Activated CD4-positive, alpha-beta T cell treated with anti-CD3 and anti-CD28 coated beads, Interleukin-2, amount 50 U/mL, for 4 hours (primary cell): ENCODE results near the gene UQCR10.

Source experiments
- DNase-seq, 2 experiments: peaks; one replicate each; pipeline ENCODE4 v3.0.0-alpha.2; 2020

The UQCR10 gene

DNA sequence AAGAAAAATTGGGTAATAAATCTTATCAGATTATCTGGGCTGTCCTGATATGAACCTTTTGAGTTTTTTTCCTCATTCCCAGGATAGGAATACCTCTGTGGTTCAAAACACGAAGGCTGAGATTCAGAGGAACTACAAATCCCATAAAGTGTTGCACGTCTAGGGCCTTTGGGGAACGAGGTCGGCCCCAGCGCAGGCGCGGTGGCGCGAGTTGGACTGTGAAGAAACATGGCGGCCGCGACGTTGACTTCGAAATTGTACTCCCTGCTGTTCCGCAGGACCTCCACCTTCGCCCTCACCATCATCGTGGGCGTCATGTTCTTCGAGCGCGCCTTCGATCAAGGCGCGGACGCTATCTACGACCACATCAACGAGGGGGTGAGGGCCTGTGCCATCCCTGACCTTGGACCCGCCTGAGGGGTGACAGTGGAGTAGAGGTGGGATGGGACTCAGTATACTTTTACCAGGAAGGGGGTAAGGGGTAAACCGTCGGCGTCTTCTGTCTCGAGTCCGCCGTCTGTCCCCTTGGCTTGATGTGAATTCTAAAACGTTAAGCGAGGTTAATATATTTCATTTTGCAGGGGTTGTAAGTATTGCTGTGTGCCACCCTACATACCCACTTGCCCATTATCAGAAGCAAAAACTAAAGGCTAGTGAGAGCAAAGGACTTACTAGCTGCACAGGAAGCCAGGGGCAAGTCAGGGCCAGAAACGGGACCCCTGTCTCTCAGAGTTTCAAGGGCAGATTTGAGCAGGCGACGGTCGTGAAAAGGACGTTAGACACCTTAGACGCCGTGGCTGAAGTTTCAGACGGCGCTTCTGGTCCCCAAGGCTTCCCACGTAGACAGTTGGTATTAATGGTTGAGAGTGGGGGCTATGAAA lies at the start of gene UQCR10:
Gene UQCR10, plus strand, starts transcription at position 199 of the 881 bp plus-strand sequence. Its CDS starts 30 bp downstream, at position 229.
- DNase-seq = peak; percentile 90 to 92

DNA sequence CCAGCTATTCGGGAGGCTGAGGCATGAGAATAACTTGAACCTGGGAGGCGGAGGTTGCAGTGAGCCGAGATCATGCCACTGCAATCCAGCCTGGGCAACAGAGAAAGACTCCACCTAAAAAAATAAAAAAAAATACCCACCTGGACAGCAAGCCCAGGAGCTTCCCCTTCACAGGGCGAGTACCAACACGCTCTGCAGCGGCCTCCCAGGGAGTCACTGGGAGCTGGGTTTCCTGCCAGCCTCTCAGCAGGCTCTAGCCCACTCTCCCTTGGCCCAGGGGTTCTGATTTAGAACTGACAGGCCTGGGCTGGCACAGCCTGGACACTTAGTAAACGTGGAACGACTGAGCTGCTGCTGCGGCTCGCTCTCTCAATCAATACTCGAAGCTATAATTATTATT lies 49.4 kb upstream of the UQCR10 start:
- DNase-seq = no peak

DNA sequence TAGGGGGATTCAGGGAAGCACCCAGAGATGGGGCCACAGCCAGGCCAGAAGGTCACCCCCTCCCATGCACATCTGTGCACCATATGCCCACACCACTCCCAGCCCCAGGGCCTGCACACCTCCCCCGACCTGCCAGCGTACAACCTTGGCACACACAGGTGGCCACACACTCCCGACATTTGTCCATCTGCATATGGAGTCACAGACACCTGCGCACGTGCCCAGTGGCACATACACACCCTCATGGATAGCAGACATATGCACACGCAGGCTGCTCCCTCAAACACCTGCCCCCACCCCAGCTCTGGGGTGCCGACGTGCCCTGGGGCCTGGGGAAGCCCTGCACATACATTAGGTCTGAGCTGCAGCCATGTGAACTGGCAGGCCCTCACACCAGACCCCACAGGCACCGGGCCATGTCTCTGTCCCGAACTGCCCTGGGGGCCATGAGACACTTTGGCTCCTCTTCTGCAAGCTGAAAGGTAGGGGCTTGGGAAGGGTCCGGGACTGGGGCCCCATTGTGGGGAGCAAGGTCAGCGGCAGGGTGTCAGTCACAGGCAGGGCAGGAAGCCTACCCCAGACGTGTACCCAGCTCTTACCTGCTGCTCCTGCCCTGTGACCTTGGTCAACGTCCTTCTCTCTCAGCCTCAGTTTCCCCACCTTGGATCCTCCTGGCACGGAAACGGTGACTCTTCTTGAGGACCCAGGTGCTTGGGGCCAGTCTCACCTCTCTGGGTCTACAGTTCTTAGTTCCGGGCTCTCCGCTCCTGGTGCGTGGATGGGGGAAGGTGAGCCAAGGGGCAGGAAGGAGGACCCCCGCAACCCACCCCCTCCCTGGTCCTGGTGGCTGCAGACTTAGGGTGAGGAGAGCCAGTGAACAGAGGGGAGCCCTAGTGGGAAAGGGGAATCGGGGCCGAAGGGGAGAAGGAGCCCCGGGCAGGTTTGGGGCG lies 47.9 kb upstream of the UQCR10 start:
- DNase-seq = no peak

DNA sequence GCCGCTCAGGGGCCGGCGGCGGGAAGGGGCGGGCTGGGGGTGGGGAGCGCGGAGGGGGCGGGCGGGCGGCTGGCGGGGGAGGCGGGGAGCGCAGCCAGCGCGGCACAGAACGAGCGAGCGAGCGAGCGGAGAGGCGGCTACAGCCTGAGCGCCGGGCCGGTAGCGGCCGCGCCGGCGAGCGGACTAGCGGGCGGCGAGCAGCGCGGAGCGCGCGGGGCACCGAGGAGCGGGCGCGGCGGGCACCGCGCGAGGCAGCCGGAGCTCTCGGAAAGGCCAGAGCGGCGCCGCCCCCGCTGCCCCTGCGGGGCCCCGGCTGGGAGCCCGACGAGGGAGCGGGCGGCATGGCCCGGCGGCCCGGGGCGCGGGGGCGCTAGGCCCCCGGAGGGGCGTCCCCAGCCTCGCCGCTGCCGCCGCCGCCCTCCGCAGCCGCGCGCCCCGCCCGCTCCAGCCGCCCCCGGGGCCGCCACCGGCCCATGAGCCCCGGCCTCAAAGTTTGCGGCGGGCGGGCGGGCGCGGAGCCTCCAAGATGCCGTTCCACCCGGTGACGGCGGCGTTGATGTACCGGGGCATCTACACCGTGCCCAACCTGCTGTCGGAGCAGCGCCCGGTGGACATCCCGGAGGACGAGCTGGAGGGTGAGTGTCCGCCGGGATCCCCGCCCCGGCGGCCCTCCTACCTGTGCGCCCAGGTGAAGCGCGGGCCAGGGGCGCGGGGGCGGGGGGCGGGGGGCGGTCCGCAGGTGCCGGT lies 47.1 kb upstream of the UQCR10 start, which contains the start of gene CABP7:
Gene CABP7, plus strand, starts transcription at position 105 of the 747 bp plus-strand sequence. Its CDS starts 422 bp downstream, at position 527.
- no peak for DNase-seq

DNA sequence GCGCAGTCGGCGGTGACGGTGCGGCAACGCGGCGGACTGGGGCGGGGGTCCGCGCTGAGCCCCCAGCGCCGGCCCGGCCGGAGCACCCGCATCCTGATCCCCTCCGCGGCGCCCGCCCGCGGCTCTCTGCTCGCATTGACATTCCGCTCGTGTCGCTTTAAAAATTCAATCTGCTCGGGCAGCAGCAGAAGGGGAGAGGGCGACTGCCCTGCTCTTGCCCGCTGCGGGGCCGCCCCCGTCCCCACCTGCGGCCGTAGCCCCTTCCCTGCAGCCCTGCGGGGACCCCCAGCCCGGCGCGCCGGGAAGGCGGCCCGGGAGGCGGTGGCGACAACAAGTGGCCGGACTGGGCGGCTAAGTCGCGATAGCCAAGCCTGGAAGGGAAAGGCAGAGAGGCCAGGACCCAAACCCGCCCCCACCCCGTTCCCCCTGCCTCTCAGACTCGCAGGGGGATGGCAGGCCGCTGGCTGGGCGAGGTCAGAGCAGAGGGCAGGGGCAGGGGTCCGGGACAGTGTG lies 46.3 kb upstream of the UQCR10 start:
- DNase-seq = no peak

DNA sequence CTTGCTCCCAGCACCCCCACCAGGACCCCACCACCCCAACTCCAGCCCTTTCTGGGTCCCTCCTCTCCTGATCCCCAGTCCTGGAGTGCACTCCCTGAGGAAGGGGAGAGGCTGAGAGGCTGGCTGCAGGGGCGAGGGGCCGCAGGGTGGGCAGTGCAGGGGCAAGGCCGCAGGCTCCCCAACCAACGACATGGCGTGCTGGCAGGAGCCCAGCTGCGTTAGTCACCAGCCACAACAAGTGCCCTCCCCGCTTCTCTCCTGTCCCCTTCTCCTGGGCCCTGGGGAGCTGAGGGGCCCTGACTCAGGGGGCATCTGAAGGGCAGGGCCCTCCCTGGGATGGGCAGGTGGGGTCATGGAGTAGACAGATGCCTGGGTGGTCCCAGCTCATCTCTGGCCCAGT lies 45.0 kb upstream of the UQCR10 start:
- no peak for DNase-seq

DNA sequence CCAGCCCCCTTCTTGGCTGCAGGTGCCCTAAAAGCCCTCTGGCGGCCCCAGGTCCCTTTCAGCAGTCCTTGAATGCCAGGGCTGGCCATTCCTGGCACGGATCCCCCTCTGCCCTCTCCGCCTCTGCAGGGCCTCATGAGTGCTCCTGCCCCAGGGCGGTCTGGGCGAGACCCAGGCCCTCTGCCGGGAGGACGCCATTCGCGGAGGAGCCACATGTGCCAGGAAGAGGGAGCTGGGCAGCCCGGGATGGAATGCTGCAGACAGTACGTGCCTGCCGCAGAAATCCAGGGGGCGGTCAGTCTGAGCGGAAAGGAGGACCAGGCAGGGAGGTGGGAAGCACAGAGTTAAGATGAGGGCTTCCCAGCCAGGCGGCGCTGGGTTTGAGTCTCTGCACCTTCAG lies 44.6 kb upstream of the UQCR10 start:
- DNase-seq = no peak

DNA sequence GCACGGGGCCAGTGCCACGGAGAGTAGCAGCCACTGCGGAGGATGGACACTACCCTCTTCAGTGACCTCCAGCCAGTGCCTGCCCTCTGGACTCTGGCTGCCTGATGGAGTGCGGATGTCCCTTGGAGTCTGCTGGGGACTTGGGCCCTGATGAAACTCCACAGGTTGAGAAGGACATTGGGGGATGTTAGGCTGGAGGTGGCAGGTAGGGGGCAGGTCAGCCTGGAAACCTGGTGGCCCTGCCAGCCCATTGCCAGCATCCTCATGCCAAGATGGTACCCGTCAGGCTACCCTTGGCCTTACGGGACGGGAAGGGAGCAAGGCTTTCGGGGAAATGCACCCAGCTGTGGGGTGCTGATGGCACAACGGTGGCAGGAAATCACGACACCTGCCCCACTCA lies 43.4 kb upstream of the UQCR10 start:
- no peak for DNase-seq

DNA sequence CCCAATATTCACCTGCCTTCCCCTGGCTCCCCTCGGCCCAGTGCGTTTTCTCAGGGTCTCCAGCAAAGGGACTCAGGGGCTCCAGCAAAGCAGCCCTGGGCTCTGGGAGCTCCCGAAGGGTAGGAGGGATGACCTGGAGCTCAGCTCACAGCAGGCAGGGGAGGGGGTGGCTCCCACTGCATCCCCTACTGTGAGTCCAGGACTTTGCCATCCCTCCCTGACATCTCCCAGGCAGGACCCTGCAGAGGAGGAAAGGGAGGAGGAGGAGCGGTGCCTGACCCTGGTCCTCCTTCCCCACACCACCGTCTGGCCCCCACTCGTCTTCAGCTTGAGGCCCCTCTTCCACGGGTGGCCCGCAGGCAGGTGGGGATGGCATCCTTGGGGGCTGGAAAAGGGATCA lies 42.3 kb upstream of the UQCR10 start:
- DNase-seq = no peak

DNA sequence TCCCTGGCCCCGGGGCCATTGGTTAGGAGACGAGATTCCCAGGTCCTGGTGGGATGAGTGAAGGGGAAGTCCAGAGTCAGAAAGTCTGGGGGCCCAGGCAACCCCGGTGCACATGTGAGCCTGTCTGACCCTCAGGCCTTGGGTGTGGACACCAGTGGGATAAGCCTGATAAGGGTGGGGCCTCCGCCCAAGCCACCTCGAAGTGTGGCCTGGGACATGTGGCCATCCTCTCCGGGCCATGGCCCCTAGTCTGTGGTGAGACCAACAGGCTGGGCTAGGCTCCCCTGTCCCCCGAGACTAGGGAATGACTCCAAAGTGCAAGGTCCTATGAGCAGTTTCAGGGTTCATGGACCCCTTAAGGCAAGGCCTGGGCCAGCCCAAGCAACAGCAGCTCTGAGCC lies 41.1 kb upstream of the UQCR10 start:
- DNase-seq = no peak

DNA sequence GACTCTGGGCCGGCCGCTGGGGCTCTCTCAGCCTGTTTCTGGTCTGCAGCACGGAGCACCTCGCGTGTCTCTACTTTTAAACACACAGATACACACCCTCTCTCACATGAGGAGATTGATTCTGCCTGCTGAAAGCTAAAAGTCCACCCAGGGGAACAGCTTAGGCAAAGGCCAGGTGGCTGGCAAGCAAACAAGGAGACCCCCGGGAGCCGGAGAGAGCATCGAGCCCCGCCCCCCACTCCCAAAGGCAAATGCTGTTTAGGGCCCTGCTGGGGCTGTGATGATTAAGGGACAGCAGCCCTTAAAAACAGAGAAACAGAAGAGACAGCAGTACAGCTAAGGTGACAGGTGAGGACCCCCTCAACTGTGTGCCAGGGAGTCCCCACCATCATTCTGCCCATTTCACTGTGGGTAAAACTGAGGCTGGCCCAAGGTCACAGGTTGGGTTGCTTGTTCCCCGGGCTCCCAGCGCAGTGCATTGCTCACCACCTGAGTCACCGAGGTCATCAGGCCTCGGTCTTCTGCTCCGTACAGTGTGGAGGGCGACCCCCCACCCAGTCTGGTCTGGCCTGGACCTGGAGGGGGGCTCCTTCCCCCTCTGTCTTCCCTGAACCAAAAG lies 40.5 kb upstream of the UQCR10 start:
- no peak for DNase-seq

DNA sequence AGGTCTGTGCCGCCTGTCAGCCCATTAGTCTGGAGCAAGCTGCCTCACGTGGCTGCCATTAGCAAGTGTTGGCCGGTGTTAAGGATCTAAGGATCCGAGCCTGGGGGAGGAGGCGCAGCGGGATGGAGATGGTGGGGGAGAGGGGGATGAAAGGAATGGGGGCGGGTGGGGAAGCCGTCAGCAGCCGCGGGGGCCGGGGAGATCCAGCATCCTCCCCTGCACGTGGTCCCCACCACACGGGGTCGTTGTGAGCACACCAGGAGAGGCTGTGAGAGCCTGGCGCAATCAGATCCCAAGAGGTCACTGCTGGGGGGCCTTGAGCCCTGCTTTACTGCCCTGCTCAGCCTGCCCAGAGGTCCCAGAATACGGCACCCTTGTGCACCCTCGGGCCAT lies 40.0 kb upstream of the UQCR10 start:
- no peak for DNase-seq

DNA sequence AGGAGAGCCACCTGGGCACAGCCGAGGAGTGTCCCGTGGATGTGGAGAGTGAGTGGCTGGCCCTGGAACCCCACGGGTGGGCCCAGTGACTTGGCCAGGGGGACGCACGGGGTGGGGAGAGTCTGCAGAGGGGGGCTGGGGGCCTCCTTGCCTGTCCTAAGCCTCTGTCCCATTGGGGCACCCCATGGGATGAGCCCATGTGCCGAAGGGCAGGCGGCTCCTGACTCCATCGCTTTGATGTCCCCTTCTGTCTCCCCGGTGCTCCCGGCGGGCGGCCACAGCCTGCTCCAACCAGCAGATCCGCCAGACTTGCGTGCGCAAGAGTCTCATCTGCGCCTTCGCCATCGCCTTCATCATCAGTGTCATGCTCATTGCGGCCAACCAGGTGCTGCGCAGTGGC lies 38.0 kb upstream of the UQCR10 start:
- DNase-seq = no peak

DNA sequence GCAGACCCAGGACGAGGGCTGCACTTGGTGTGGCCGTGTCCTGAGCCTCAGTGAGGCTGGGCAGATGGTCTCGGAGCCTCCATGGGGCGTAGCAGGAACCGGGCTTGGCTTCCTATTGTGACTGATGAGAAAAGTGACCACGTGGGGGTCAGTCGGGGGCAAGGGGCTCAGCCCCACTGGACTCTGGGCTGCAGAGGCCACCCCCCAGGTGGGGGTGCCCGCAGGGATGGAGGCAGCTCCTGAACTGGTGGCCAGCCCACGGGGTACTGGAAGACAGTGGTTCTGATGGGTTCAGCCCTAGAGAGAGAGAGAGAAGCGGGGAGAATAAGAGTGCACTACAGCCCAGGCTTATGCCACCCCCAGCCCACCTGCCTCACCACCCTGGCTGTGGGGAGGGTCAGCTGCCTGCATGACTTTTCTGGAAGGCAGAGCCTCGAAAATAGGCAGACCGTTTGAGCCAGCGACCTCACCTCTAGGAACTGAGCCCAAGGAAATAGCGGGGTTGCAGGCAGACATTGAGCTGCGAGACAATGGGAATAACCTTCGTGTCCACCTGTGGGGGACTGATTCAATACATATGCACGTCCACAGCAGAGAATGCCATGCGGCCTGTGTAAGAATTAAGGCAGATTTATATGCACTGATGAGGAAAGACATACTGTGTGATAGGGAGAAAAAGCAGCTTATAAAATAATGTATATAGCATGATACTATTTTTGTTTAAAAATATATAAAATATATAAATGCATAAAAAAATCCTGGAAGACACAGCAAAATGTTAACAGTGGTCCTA lies 35.9 kb upstream of the UQCR10 start:
- no peak for DNase-seq

DNA sequence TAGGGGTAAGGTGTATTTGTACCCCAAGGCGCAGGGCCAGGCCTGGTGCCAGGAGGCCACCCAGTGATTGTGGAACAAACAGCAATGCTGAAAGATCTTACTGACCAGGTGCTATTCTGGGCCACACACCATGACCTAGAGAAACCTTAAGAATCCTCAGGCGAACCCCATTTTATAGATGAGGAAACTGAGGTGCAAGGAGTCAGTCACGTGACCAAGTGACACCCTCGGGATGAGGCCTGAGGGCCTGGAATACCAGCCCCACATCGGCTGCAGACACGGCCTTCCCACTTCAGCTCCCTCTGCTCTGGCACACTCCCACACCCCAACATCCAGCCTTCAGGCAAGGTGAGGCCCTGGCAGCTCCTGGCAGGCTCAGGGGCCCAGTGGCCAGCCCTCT lies 34.3 kb upstream of the UQCR10 start:
- DNase-seq = no peak

DNA sequence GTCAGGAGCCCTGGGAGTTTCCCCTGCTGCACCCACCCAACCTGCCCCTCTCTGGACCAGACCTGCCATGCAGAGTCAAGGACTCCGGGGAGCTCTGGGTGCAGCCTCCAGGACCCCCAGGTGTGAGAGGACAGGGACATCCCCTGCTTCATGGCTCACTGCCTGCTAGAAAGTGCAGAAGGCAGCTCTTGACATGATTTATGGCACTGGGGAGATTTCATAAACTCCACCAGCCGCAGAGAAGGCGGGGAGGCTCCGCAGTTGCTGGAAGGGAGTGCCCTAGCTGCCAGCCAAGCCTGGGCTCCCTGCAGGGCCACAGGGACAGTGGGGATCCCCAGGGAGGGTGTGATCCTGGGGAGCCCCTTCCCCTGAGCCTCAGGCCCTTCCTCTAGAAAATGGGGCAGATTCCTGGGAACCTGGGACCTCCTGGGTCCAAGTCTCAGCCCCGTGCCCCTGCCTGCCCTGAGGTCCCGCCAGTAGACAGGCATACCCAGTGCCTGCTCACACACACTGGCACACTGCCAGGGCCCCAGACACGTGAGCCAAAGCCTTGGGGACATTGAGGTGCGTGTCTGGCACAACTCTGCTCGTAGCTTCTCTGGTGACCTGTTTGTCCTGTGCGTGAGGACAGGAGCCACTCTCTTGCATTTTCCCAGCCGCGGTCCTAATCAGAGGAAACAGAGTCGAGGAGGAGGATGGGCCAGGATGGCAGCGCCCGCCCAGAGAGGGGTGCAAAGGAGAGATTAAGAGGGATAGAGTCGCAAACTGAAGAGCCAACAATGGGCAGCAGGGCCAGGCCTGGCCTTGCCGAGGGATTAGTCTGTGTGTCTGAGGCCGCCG lies 33.6 kb upstream of the UQCR10 start:
- no peak for DNase-seq

DNA sequence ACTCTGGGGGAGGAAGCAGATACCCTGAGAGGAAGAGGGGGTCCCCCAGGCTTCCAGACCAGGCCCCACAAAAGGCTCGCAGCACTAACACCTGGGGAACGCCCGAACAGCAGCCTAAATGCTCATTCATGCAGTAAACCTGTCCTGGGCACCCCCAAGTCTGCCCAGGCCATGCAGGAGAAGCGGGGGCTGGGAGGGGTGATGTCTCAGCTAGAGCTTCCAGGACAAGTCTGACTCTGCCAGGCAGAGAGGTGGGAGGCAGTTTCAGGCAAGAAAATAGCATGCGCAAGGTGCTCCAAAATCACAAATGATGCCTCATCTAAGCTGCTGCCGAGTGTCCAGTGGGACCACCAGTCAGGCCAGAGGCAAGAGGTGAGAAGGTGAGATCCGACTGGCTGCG lies 32.8 kb upstream of the UQCR10 start:
- DNase-seq = no peak

DNA sequence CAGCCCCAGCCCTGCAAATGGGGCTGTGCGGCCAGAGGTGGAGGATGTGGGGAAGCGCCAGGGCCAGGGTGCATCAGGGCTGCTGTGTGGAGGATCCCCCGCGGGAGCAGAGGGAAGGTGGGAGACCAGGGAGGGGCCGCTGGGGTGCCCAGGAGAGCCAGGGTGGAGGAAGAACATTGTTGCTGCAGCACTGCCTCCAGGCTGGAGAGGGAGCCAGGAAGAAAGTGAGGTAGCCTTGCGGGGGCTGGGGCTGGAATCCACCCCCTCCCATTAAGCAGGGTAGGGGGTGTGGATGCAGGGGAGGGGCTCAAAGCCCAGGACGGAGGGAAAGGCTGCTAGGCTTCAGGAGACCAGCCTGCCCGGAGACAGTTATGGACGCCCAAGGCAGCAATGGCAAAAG lies 32.3 kb upstream of the UQCR10 start:
- DNase-seq = no peak

DNA sequence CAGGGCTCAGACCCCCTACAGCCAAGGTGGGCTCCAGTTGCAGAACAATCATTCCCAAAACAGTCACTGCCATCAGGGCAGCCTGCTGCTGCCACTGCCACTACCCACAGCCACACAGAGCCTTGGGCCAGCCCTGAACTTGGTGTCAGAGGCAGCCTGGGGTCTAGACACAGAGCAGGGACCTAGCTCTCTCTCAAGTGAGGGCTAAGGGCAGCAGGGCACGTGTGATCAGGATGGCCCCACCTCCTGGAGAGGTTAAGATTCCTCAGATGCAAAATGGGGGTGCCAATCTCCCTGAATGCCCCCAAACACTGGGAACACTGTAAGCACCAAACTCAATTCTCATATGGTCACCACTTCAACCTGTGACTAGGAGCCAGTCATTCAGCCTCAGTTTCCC lies 31.8 kb upstream of the UQCR10 start:
- DNase-seq = no peak
